ENCODE data around the gene WWC2.

Gene WWC2

DNA sequence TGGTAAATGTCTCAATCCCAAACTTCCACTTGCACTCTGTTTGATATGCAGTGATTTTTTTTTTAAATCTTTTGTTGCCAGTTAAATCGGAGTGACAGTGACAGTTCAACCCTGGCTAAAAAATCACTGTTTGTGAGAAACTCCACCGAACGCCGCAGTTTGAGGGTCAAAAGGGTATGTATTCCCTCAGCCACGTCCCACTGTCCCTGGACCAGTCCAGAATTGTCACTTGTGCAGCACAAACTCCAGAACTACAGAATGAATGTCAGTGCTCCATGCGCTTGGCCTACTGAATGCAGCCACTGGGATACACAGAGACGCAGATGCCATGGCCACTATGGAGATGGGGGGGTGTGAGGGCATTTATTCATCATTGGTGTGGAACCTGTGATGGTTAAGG lies 186.8 kb downstream of the WWC2 start:
- DNase-seq, result no peak
- peaks cover 6% of the 10 kb centered on the region; the same call in 1 of the 2 replicates for H3K36me3 ChIP-seq
- no peaks in the 10 kb centered on the region for H3K9me3 ChIP-seq (ENCODE audit: severe bottlenecking)
- TF ChIP-seq, protein P1, sequence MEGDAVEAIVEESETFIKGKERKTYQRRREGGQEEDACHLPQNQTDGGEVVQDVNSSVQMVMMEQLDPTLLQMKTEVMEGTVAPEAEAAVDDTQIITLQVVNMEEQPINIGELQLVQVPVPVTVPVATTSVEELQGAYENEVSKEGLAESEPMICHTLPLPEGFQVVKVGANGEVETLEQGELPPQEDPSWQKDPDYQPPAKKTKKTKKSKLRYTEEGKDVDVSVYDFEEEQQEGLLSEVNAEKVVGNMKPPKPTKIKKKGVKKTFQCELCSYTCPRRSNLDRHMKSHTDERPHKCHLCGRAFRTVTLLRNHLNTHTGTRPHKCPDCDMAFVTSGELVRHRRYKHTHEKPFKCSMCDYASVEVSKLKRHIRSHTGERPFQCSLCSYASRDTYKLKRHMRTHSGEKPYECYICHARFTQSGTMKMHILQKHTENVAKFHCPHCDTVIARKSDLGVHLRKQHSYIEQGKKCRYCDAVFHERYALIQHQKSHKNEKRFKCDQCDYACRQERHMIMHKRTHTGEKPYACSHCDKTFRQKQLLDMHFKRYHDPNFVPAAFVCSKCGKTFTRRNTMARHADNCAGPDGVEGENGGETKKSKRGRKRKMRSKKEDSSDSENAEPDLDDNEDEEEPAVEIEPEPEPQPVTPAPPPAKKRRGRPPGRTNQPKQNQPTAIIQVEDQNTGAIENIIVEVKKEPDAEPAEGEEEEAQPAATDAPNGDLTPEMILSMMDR (IDR thresholded peaks at IDR 0.05; ENCODE audit: low read depth, low read length), result no peak
- no peak overlapping the region for H3K27ac ChIP-seq
- H3K4me3 ChIP-seq (ENCODE audit: low read depth, low read length), result no peak overlapping the region
- H3K27me3 ChIP-seq (ENCODE audit: insufficient read depth, low read depth, severe bottlenecking), result no peaks in the 10 kb centered on the region

DNA sequence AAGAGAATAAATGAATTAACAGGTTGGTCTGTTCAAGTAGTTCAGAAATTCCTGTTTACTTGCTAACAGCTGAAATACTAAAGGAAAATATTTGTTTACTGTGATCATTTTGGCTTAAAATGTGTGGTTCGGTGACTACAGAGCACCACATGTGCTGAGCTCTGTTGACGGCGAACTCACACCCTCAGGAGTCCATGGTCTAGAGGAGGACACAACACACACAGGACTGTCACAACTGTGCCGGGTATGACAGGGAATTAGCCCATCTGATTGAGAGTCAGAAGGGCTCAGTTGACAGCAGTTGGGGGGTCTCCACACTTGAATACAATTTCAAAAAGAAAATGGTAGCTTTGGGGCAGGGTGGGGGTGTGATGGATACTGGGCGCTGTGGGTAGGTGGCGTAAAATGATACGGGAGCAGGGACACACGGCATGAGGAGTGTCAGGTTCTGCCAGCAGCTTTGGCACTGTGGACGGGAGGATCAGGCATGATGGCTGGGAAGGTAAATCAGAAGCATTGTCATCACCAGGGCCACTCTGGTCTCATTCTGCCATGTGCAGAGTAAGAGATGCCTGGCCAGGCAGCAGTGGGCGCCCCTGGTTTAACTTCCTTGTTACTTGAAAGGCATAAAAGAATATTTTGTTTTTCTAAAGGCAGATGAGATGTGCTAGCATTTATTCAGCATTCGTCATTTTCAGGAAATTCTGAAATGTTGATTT lies 187.7 kb downstream of the WWC2 start:
- H3K36me3 ChIP-seq, result peaks cover 6% of the 10 kb centered on the region; the same call in 1 of the 2 replicates
- no peak overlapping the region for H3K4me3 ChIP-seq (ENCODE audit: low read depth, low read length)
- TF ChIP-seq, protein P1 (IDR thresholded peaks at IDR 0.05; ENCODE audit: low read depth, low read length), result no peak
- no peaks in the 10 kb centered on the region for H3K27me3 ChIP-seq (ENCODE audit: insufficient read depth, low read depth, severe bottlenecking)
- no peaks in the 10 kb centered on the region for H3K9me3 ChIP-seq (ENCODE audit: severe bottlenecking)
- no peak for DNase-seq
- H3K27ac ChIP-seq, result no peak overlapping the region

DNA sequence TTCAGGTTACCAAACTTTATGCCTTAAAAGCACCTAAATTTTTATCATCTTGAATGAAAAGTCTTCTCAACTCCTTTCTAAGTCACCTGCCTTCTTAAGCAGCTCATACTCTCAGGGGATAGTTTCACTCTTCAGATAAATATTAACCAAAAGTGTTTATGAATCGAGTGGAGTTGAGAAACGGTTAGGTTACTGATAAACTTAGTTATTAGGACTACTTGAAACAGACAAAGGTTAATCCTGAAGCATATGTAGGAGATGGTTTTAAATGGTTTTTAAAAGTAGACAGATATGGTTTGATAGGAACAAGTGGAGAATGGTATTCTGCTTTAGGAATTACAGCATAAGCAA lies 188.2 kb downstream of the WWC2 start:
- H3K9me3 ChIP-seq (ENCODE audit: severe bottlenecking), result no peaks in the 10 kb centered on the region
- H3K4me3 ChIP-seq (ENCODE audit: low read depth, low read length), result no peak overlapping the region
- no peak overlapping the region for H3K27ac ChIP-seq

DNA sequence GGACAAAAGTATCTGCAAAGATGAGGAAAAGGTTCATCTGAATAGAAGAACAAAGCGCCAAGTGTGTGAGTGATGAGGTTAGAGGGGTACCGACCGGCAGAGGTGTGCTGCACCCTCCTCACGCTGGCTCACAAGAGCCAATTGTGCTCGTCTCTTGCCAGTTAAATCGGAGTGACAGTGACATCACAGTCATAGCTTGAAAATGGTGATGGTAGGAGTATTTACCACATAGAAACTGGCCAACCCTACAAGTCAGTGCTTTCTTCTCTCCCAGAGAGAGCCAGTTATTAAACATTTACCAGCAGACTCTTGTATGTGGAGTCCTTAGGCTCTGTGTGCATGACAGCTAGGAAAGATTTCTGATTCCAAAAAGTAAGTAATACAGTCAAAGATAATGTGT lies 188.6 kb downstream of the WWC2 start:
- DNase-seq, result no peak
- TF ChIP-seq, protein P1 (IDR thresholded peaks at IDR 0.05; ENCODE audit: low read depth, low read length), result no peak
- peaks cover 6% of the 10 kb centered on the region; the same call in 1 of the 2 replicates for H3K36me3 ChIP-seq
- no peak overlapping the region for H3K4me3 ChIP-seq (ENCODE audit: low read depth, low read length)
- H3K27ac ChIP-seq, result no peak overlapping the region
- no peaks in the 10 kb centered on the region for H3K9me3 ChIP-seq (ENCODE audit: severe bottlenecking)
- H3K27me3 ChIP-seq (ENCODE audit: insufficient read depth, low read depth, severe bottlenecking), result no peaks in the 10 kb centered on the region

More for the DNA sequence above, 188.2 kb downstream of the WWC2 start:
- H3K27me3 ChIP-seq (ENCODE audit: insufficient read depth, low read depth, severe bottlenecking), result no peaks in the 10 kb centered on the region
- TF ChIP-seq, protein P1 (IDR thresholded peaks at IDR 0.05; ENCODE audit: low read depth, low read length), result no peak
- H3K36me3 ChIP-seq, result peaks cover 6% of the 10 kb centered on the region; the same call in 1 of the 2 replicates
- no peak for DNase-seq

DNA sequence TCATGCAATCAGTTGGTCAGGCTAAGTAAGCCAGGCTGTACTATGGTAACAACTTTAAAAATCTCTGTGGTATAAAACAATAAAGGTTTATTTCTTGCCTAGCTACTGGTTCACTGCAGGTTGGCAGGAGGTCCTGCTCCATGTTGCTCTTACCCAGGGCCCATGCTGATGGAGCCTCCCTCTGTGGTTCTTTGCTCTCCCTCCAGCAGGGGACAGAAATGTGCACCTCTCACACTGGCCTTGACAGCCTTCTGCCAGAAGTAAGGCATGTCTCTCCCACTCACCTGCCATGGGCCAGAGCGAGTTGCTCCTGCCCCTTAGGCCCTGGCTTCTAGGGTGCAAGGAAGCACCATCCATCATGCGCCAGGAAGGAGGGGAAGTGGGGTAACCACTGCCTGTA lies 189.9 kb downstream of the WWC2 start:
- TF ChIP-seq, protein P1 (IDR thresholded peaks at IDR 0.05; ENCODE audit: low read depth, low read length), result peak; percentile 62
- H3K27me3 ChIP-seq (ENCODE audit: insufficient read depth, low read depth, severe bottlenecking), result no peaks in the 10 kb centered on the region
- H3K36me3 ChIP-seq, result peaks cover 6% of the 10 kb centered on the region; the same call in 1 of the 2 replicates
- peak; percentile 22 for DNase-seq
- no peaks in the 10 kb centered on the region for H3K9me3 ChIP-seq (ENCODE audit: severe bottlenecking)
- H3K27ac ChIP-seq, result no peak overlapping the region
- H3K4me3 ChIP-seq (ENCODE audit: low read depth, low read length), result no peak overlapping the region

DNA sequence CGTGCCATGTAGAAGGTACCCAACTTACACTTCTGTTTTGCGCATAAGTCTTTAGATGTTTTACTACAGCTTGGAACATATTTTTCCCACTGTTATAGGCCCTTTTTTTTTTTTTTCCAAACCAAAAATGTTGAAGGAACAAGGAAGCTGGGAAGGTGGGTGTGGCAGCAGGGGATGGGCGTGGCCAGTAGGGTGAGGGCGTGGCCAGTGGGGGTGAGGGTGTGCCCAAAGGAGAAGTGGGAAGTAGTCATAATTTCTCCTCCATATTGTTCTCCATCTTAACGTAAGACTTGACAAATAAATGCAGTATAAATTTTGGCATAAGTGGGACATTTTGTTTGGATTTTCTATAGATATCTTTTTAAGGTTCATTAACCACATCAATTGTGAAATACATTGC lies 190.6 kb downstream of the WWC2 start:
- DNase-seq, result no peak
- Histone ChIP-seq H3K27ac (no peak overlapping the region), H3K27me3 (ENCODE audit: insufficient read depth, low read depth, severe bottlenecking) (no peaks in the 10 kb centered on the region), H3K4me3 (ENCODE audit: low read depth, low read length) (no peak overlapping the region), H3K36me3 (peaks cover 6% of the 10 kb centered on the region; the same call in 1 of the 2 replicates), H3K9me3 (ENCODE audit: severe bottlenecking) (no peaks in the 10 kb centered on the region)
- TF ChIP-seq, protein P1 (IDR thresholded peaks at IDR 0.05; ENCODE audit: low read depth, low read length), result no peak
